GM10248 (cell line): ENCODE data around the gene RAB20.

Experiments used
- CTCF ChIA-PET: fragments of 300-600 bp; sonication (Branson Sonifier 250); formaldehyde crosslinking; extraction: SDS; loops from one replicate; lab custom pipeline; 2021; ENCODE audit warnings: antibody characterized with exemption; lab: Yijun Ruan, JAX
- POLR2A ChIA-PET: fragments of 350-650 bp; sonication (Branson Sonifier 250); formaldehyde crosslinking; extraction: SDS; loops from one replicate; lab custom pipeline; 2020; ENCODE audit warnings: antibody characterized with exemption; lab: Yijun Ruan, JAX
- DNase-seq: peaks from one replicate; pipeline ENCODE4 v3.0.0; 2012; ENCODE audit errors: extremely low spot score
- TF ChIP-seq, protein P1 (sequence below): IDR thresholded peaks from 2 replicates; pipeline ENCODE4 v1.5.1; 2012; ENCODE audit warnings: mild to moderate bottlenecking, low read depth; ENCODE audit errors: extremely low read depth, missing control alignments, control extremely low read depth

Gene RAB20

DNA sequence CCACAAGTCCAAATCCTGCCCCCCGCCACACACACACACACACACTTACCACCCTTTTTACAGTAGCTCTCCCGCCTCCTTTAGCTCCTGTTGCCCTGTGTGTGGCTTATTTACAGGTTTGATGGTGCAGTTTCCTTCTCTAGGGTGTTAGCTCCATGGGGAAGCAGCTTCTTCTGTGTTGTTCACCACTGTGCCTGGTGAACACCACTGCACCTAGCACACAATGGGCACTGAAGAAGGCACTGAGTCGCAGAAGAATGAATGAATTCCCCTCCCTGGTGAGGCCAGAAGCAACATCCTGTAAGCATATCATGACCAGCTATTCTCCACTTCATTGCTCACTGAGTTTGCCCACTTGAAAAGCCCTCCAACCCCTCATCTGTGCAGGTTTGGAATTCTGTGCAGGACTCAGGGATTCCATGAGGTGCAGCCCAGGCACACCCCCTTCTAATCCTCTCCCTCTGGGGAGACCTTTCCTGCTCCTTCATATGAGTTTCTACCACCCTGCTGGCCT lies 3.0 kb upstream of the RAB20 start:
- TF ChIP-seq, protein P1, sequence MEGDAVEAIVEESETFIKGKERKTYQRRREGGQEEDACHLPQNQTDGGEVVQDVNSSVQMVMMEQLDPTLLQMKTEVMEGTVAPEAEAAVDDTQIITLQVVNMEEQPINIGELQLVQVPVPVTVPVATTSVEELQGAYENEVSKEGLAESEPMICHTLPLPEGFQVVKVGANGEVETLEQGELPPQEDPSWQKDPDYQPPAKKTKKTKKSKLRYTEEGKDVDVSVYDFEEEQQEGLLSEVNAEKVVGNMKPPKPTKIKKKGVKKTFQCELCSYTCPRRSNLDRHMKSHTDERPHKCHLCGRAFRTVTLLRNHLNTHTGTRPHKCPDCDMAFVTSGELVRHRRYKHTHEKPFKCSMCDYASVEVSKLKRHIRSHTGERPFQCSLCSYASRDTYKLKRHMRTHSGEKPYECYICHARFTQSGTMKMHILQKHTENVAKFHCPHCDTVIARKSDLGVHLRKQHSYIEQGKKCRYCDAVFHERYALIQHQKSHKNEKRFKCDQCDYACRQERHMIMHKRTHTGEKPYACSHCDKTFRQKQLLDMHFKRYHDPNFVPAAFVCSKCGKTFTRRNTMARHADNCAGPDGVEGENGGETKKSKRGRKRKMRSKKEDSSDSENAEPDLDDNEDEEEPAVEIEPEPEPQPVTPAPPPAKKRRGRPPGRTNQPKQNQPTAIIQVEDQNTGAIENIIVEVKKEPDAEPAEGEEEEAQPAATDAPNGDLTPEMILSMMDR = no peak
- ChIA-PET POLR2A (interaction anchor here (0.6 kb wide), 1 partner anchor 25 kb away, joined by 3 read pairs; no protein-coding TSS in a partner anchor), CTCF (interaction anchor here (1.5 kb wide), 1 partner anchor 10 kb away, joined by 4 read pairs; no protein-coding TSS in a partner anchor)
- DNase-seq = no peak

DNA sequence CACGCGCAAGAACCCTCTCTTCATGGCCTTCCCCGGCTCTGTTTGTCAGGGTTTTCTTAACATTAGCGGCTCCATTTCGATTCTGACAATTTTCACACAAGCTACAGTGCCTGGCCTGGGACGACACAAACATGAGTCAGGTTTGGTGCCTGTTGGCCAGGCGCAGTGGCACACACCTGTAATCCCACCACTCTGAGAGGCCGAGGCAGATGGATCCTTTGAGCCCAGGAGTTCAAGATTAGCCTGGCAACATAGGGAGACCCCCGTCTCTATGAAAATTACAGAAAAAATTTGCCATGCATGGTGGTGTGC lies 1.9 kb upstream of the RAB20 start:
- no peak for DNase-seq
- CTCF ChIA-PET = interaction anchor here (1.5 kb wide), 1 partner anchor 12 kb away, joined by 4 read pairs; no protein-coding TSS in a partner anchor
- POLR2A ChIA-PET = no interaction called here
- TF ChIP-seq, protein P1 = no peak

DNA sequence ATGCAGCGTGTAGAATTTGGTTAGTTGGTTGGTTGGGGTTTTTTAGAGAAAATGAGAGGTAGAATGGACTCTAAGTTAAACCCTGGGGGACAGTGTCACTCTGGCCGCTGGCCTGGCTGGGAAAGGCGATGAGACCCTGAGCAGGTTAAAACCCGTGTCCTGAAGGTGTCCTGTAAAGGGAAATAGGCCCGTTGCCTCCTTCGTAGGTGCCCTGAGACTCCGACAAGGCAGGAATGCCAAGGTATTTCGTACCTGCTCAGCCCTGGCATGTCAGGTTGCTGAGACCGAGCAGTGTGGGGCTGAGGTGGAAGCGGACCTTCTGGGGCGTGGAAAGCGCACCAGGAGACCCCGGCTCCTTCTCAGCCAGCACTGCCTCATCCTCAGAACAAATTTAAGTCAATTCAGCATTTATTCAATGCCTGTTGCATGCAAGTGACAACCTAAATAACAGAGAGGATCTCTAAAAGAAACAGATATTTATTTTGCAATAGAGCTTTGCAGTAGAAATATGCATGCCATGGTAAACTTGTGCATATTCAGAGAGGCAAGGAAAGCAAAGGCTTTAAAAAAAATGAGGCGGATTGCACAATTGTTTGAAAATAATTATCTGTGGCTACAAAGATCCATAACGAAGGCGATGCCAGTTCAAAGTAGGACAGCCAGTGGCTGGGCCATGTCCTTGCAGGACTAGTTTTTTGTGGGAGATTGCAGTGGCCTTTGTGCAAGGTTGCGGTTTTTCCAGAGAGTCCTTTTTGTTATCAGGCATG lies 1.4 kb upstream of the RAB20 start:
- no peak for DNase-seq
- TF ChIP-seq, protein P1 = no peak
- ChIA-PET CTCF (interaction anchor here (1.2 to 1.9 kb wide), 3 partner anchors 11 to 107 kb away, joined by 3 to 6 read pairs (median 5); no protein-coding TSS in a partner anchor), POLR2A (no interaction called here)

DNA sequence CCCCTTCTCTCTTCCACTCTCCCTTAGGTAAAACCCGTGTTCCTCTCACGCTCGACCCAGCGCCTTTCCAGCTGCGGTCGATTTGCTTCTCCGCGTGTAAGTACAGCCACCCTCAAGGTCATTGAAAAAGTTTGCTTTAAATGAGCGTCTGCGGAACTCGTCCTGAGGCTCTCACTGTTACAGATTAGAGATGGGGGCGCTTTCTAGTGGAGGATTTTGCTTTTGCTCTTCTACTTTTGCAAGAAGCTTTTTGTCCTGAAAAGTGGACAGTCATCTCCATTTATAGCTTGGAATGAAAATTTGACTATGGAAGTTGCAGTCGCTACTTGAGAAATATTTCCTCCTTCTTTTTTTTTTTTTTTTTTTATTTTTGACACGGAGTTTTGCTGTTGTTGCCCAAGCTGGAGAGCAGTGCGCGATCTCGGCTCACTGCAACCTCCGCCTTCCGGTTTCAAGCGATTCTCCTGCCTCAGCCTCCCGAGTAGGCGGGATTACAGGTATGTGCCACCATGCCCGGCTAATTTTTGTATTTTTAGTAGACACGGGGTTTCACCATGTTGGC lies 595 bp upstream of the RAB20 start:
- ChIA-PET POLR2A (interaction anchor here (0.7 kb wide), 1 partner anchor 653 kb away, joined by 3 read pairs; no protein-coding TSS in a partner anchor), CTCF (interaction anchor here (1.2 to 1.9 kb wide), 3 partner anchors 11 to 106 kb away, joined by 3 to 6 read pairs (median 5); no protein-coding TSS in a partner anchor)
- no peak for DNase-seq
- TF ChIP-seq, protein P1 = no peak

DNA sequence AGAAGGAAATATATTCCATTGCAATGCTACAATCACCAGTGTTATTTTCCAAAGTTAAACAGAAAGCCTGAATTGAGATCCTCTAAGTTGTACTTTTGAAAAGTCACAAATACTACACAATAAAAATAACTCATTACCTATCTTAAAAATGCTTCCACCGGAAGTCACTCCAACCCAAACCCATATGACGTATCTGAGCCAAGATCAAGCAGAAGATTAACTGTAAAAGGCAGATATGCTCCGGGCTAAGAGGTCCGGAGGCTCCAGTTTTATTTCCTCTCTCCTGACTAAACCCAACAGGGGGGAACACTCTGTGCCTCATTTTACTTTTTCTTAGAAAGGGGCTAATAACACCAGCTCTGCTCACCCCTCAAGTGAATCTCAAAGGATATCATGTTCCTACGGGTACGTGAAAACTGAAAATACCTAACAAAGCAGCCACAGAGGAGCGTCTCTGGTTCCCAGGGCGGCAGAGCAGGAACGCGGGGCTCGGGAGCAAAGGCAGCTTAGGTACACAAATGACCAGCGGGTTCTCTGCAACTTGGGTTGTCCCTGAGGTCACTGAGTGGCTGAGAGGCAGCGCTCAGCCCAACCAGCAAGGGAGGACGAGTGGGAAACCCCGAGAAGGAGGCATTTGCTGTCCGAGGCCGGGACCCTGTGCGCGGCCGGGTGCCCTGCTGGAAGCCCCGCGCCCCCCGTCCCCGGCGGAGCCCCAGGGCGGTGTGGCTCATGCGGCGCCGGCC lies 750 bp downstream of the RAB20 start:
- TF ChIP-seq, protein P1 = no peak
- POLR2A ChIA-PET = interaction anchor here (1.0 kb wide), 1 partner anchor 154 kb away, joined by 4 read pairs; no protein-coding TSS in a partner anchor
- peak; percentile 64 for DNase-seq
- CTCF ChIA-PET = interaction anchor here (1.2 to 2.0 kb wide), 3 partner anchors 11 to 105 kb away, joined by 3 to 6 read pairs (median 5); no protein-coding TSS in a partner anchor
